ENCODE results near the gene CBFA2T2.

The CBFA2T2 gene

GRCh38 chr20:33612001-33612400 lies 122.1 kb downstream of the CBFA2T2 start:
- Histone ChIP-seq H3K9me3 (ENCODE audit: control extremely low read depth in 1 of 5, control insufficient read depth in 4 of 5, insufficient read depth in 2 of 5, low read depth in 1 of 5, low read length in 4 of 5) (no peaks in the 10 kb centered on the region), H3K4me3 (ENCODE audit: control insufficient read depth in 1 of 7, extremely low read depth in 1 of 7, insufficient read depth in 4 of 7, low read depth in 2 of 7, low read length in 6 of 7) (no peak overlapping the region), H3K27me3 (replicated peaks in 2 of 5; ENCODE audit: control insufficient read depth in 4 of 5, insufficient read depth in 5 of 5, low read length in 4 of 5) (no peaks in the 10 kb centered on the region), H3K36me3 (ENCODE audit: control insufficient read depth in 4 of 4, insufficient read depth in 4 of 4, low read length in 3 of 4) (peaks cover 14 to 50% (median 31%) of the 10 kb centered on the region in 4 experiments), H3K4me1 (ENCODE audit: control extremely low read depth in 1 of 4, control insufficient read depth in 4 of 4, insufficient read depth in 4 of 4, low read length in 3 of 4) (no peaks in the 10 kb centered on the region), H3K27ac (ENCODE audit: insufficient read depth in 1 of 2, low read depth in 1 of 2, low read length in 2 of 2, poor library complexity in 1 of 2, severe bottlenecking in 2 of 2) (no peak overlapping the region)
- ChIA-PET POLR2A (no interaction called here), CTCF (no interaction called here)
- WGBS (ENCODE audit: insufficient coverage): no CpG with 5 or more reads among the region's 4 CpGs
- no peak for DNase-seq

GRCh38 chr20:33621717-33622400 lies 132.0 kb downstream of the CBFA2T2 start:
- WGBS (ENCODE audit: insufficient coverage): 94% methylated on average over 3 of the region's 4 CpGs
- peaks cover 11 to 34% (median 27%) of the 10 kb centered on the region in 4 experiments for H3K36me3 ChIP-seq (ENCODE audit: control insufficient read depth in 4 of 4, insufficient read depth in 4 of 4, low read length in 3 of 4)
- H3K4me1 ChIP-seq (ENCODE audit: control extremely low read depth in 1 of 4, control insufficient read depth in 4 of 4, insufficient read depth in 4 of 4, low read length in 3 of 4): no peaks in the 10 kb centered on the region
- no peaks in the 10 kb centered on the region for H3K9me3 ChIP-seq (ENCODE audit: control extremely low read depth in 1 of 5, control insufficient read depth in 4 of 5, insufficient read depth in 2 of 5, low read depth in 1 of 5, low read length in 4 of 5)
- no peaks in the 10 kb centered on the region for H3K27me3 ChIP-seq (replicated peaks in 2 of 5; ENCODE audit: control insufficient read depth in 4 of 5, insufficient read depth in 5 of 5, low read length in 4 of 5)
- DNase-seq: no peak
- ChIA-PET POLR2A (no interaction called here), CTCF (no interaction called here)
- no peak overlapping the region for H3K27ac ChIP-seq (ENCODE audit: insufficient read depth in 1 of 2, low read depth in 1 of 2, low read length in 2 of 2, poor library complexity in 1 of 2, severe bottlenecking in 2 of 2)
- H3K4me3 ChIP-seq (ENCODE audit: control insufficient read depth in 1 of 7, extremely low read depth in 1 of 7, insufficient read depth in 4 of 7, low read depth in 2 of 7, low read length in 6 of 7): no peak overlapping the region

GRCh38 chr20:33622705-33623365 lies 132.9 kb downstream of the CBFA2T2 start:
- ChIA-PET POLR2A (no interaction called here), CTCF (interaction anchor here (1.3 kb wide), 1 partner anchor 22 kb away, joined by 3 read pairs; no protein-coding TSS in a partner anchor)
- Histone ChIP-seq H3K36me3 (ENCODE audit: control insufficient read depth in 4 of 4, insufficient read depth in 4 of 4, low read length in 3 of 4) (peaks cover 11 to 42% (median 25%) of the 10 kb centered on the region in 4 experiments), H3K27ac (ENCODE audit: insufficient read depth in 1 of 2, low read depth in 1 of 2, low read length in 2 of 2, poor library complexity in 1 of 2, severe bottlenecking in 2 of 2) (no peak overlapping the region), H3K9me3 (ENCODE audit: control extremely low read depth in 1 of 5, control insufficient read depth in 4 of 5, insufficient read depth in 2 of 5, low read depth in 1 of 5, low read length in 4 of 5) (no peaks in the 10 kb centered on the region), H3K4me3 (ENCODE audit: control insufficient read depth in 1 of 7, extremely low read depth in 1 of 7, insufficient read depth in 4 of 7, low read depth in 2 of 7, low read length in 6 of 7) (no peak overlapping the region), H3K4me1 (ENCODE audit: control extremely low read depth in 1 of 4, control insufficient read depth in 4 of 4, insufficient read depth in 4 of 4, low read length in 3 of 4) (no peaks in the 10 kb centered on the region), H3K27me3 (replicated peaks in 2 of 5; ENCODE audit: control insufficient read depth in 4 of 5, insufficient read depth in 5 of 5, low read length in 4 of 5) (no peaks in the 10 kb centered on the region)
- 100% methylated on average over 9 of the region's 10 CpGs for WGBS (ENCODE audit: insufficient coverage)
- DNase-seq: no peak

- WGBS (ENCODE audit: insufficient coverage): no CpG with 5 or more reads among the region's 3 CpGs
- no peak overlapping the region for H3K27ac ChIP-seq (ENCODE audit: insufficient read depth in 1 of 2, low read depth in 1 of 2, low read length in 2 of 2, poor library complexity in 1 of 2, severe bottlenecking in 2 of 2)
- peaks cover 11 to 55% (median 29%) of the 10 kb centered on the region in 4 experiments for H3K36me3 ChIP-seq (ENCODE audit: control insufficient read depth in 4 of 4, insufficient read depth in 4 of 4, low read length in 3 of 4)
- ChIA-PET CTCF (no interaction called here), POLR2A (no interaction called here)
- DNase-seq: no peak
- H3K4me3 ChIP-seq (ENCODE audit: control insufficient read depth in 1 of 7, extremely low read depth in 1 of 7, insufficient read depth in 4 of 7, low read depth in 2 of 7, low read length in 6 of 7): no peak overlapping the region
- H3K27me3 ChIP-seq (replicated peaks in 2 of 5; ENCODE audit: control insufficient read depth in 4 of 5, insufficient read depth in 5 of 5, low read length in 4 of 5): no peaks in the 10 kb centered on the region
- H3K4me1 ChIP-seq (ENCODE audit: control extremely low read depth in 1 of 4, control insufficient read depth in 4 of 4, insufficient read depth in 4 of 4, low read length in 3 of 4): no peaks in the 10 kb centered on the region
- no peaks in the 10 kb centered on the region for H3K9me3 ChIP-seq (ENCODE audit: control extremely low read depth in 1 of 5, control insufficient read depth in 4 of 5, insufficient read depth in 2 of 5, low read depth in 1 of 5, low read length in 4 of 5)
Measured at GRCh38 chr20:33624399-33624798, 134.5 kb downstream of the CBFA2T2 start.

- Histone ChIP-seq H3K9me3 (ENCODE audit: control extremely low read depth in 1 of 5, control insufficient read depth in 4 of 5, insufficient read depth in 2 of 5, low read depth in 1 of 5, low read length in 4 of 5) (no peaks in the 10 kb centered on the region), H3K4me3 (ENCODE audit: control insufficient read depth in 1 of 7, extremely low read depth in 1 of 7, insufficient read depth in 4 of 7, low read depth in 2 of 7, low read length in 6 of 7) (no peak overlapping the region), H3K4me1 (ENCODE audit: control extremely low read depth in 1 of 4, control insufficient read depth in 4 of 4, insufficient read depth in 4 of 4, low read length in 3 of 4) (no peaks in the 10 kb centered on the region), H3K27ac (ENCODE audit: insufficient read depth in 1 of 2, low read depth in 1 of 2, low read length in 2 of 2, poor library complexity in 1 of 2, severe bottlenecking in 2 of 2) (no peak overlapping the region), H3K27me3 (replicated peaks in 2 of 5; ENCODE audit: control insufficient read depth in 4 of 5, insufficient read depth in 5 of 5, low read length in 4 of 5) (no peaks in the 10 kb centered on the region), H3K36me3 (ENCODE audit: control insufficient read depth in 4 of 4, insufficient read depth in 4 of 4, low read length in 3 of 4) (peaks cover 10 to 64% (median 42%) of the 10 kb centered on the region in 4 experiments)
- ChIA-PET CTCF (no interaction called here), POLR2A (no interaction called here)
- 100% methylated on average over 3 of the region's 4 CpGs for WGBS (ENCODE audit: insufficient coverage)
- DNase-seq: no peak
Measured at GRCh38 chr20:33626190-33626589, 136.3 kb downstream of the CBFA2T2 start.

GRCh38 chr20:33627577-33628216 lies 137.8 kb downstream of the CBFA2T2 start:
- Histone ChIP-seq H3K36me3 (ENCODE audit: control insufficient read depth in 4 of 4, insufficient read depth in 4 of 4, low read length in 3 of 4) (peaks cover 10 to 75% (median 45%) of the 10 kb centered on the region in 4 experiments), H3K9me3 (ENCODE audit: control extremely low read depth in 1 of 5, control insufficient read depth in 4 of 5, insufficient read depth in 2 of 5, low read depth in 1 of 5, low read length in 4 of 5) (no peaks in the 10 kb centered on the region), H3K4me3 (ENCODE audit: control insufficient read depth in 1 of 7, extremely low read depth in 1 of 7, insufficient read depth in 4 of 7, low read depth in 2 of 7, low read length in 6 of 7) (no peak overlapping the region), H3K27ac (ENCODE audit: insufficient read depth in 1 of 2, low read depth in 1 of 2, low read length in 2 of 2, poor library complexity in 1 of 2, severe bottlenecking in 2 of 2) (no peak overlapping the region), H3K27me3 (replicated peaks in 2 of 5; ENCODE audit: control insufficient read depth in 4 of 5, insufficient read depth in 5 of 5, low read length in 4 of 5) (no peaks in the 10 kb centered on the region), H3K4me1 (ENCODE audit: control extremely low read depth in 1 of 4, control insufficient read depth in 4 of 4, insufficient read depth in 4 of 4, low read length in 3 of 4) (no peaks in the 10 kb centered on the region)
- 100% methylated on average over 2 of the region's 4 CpGs for WGBS (ENCODE audit: insufficient coverage)
- CTCF ChIA-PET: interaction anchor here (1.2 kb wide), 1 partner anchor 23 kb away, joined by 3 read pairs; no protein-coding TSS in a partner anchor
- DNase-seq: no peak
- POLR2A ChIA-PET: no interaction called here

GRCh38 chr20:33629533-33629932 lies 139.6 kb downstream of the CBFA2T2 start:
- peaks cover 8 to 67% (median 39%) of the 10 kb centered on the region in 4 experiments for H3K36me3 ChIP-seq (ENCODE audit: control insufficient read depth in 4 of 4, insufficient read depth in 4 of 4, low read length in 3 of 4)
- POLR2A ChIA-PET: no interaction called here

More at GRCh38 chr20:33629533-33629932, 139.6 kb downstream of the CBFA2T2 start:
- H3K27ac ChIP-seq (ENCODE audit: insufficient read depth in 1 of 2, low read depth in 1 of 2, low read length in 2 of 2, poor library complexity in 1 of 2, severe bottlenecking in 2 of 2): no peak overlapping the region
- WGBS (ENCODE audit: insufficient coverage): 99% methylated on average over 10 of the region's 10 CpGs
- H3K4me1 ChIP-seq (ENCODE audit: control extremely low read depth in 1 of 4, control insufficient read depth in 4 of 4, insufficient read depth in 4 of 4, low read length in 3 of 4): peaks cover 0 to 3% (median 0%) of the 10 kb centered on the region in 4 experiments
- H3K4me3 ChIP-seq (ENCODE audit: control insufficient read depth in 1 of 7, extremely low read depth in 1 of 7, insufficient read depth in 4 of 7, low read depth in 2 of 7, low read length in 6 of 7): no peak overlapping the region
- DNase-seq: no peak
- no peaks in the 10 kb centered on the region for H3K27me3 ChIP-seq (replicated peaks in 2 of 5; ENCODE audit: control insufficient read depth in 4 of 5, insufficient read depth in 5 of 5, low read length in 4 of 5)
- CTCF ChIA-PET: no interaction called here
- H3K9me3 ChIP-seq (ENCODE audit: control extremely low read depth in 1 of 5, control insufficient read depth in 4 of 5, insufficient read depth in 2 of 5, low read depth in 1 of 5, low read length in 4 of 5): no peaks in the 10 kb centered on the region
